PC-9 (cell line): Measurements from ENCODE around the gene USP43.

Experiments used
- CTCF ChIP-seq: fragments of 200-600 bp; sonication (generic); conservative IDR thresholded peaks from 2 replicates; pipeline ENCODE4 v1.6.1; 2017; ENCODE audit warnings: mixed run types, antibody characterized with exemption, mild to moderate bottlenecking, moderate library complexity
- EZH2 ChIP-seq: fragments of 200-600 bp; sonication (generic); IDR thresholded peaks from 2 replicates; pipeline ENCODE4 v1.8.0; 2017; ENCODE audit warnings: antibody characterized with exemption, low read depth

GRCh38 chr17:9702914-9703780, 57.8 kb downstream of the USP43 start:
- TF ChIP-seq CTCF (no peak), EZH2 (no peak)
